Neural cell (in vitro differentiated cells): ENCODE measurements around the gene MOB3B. TPM values are rescaled to one million over a fixed set of nuclear protein-coding genes. Genes with fewer than 3 reads are reported as not detected.

Source experiments
- H2AFZ ChIP-seq: fragments of 200-600, 300-800 bp; sonication (generic), shearing (Covaris generic); 2 replicates; pipeline ENCODE4 v1.6.0; 2014; ENCODE audit warnings: low read depth, mild to moderate bottlenecking, antibody characterized with exemption, low read length, moderate library complexity
- H3F3A ChIP-seq: fragments of 200-600 bp; shearing (Covaris generic); 2 replicates; pipeline ENCODE4 v1.6.1; 2016; ENCODE audit warnings: mild to moderate bottlenecking, moderate library complexity, mixed read lengths, antibody characterized with exemption, low read length; ENCODE audit not compliant: insufficient read depth, poor library complexity, severe bottlenecking
- H3K27ac ChIP-seq: fragments of 200-600, 300-800 bp; sonication (generic), shearing (Covaris generic); 2 replicates; pipeline ENCODE4 v1.5.1; 2014; ENCODE audit warnings: mild to moderate bottlenecking, low read length, moderate library complexity
- H3K27me3 ChIP-seq: fragments of 300-800, 200-600 bp; sonication (generic), shearing (Covaris generic); 2 replicates; pipeline ENCODE4 v1.6.0; 2014; ENCODE audit warnings: mild to moderate bottlenecking, low read depth, low read length, moderate library complexity; ENCODE audit not compliant: insufficient read depth
- H3K36me3 ChIP-seq: fragments of 300-800, 200-600 bp; sonication (generic), shearing (Covaris generic); 2 replicates; pipeline ENCODE4 v1.5.1; 2014; ENCODE audit warnings: mild to moderate bottlenecking, antibody characterized with exemption, low read length, moderate library complexity; ENCODE audit not compliant: insufficient read depth
- H3K4me2 ChIP-seq: fragments of 300-800, 200-600 bp; sonication (generic), shearing (Covaris generic); 2 replicates; pipeline ENCODE4 v1.6.0; 2014; ENCODE audit warnings: mild to moderate bottlenecking, low read length
- H3K4me3 ChIP-seq: fragments of 300-800, 200-600 bp; sonication (generic), shearing (Covaris generic); 2 replicates; pipeline ENCODE4 v1.5.1; 2014; ENCODE audit warnings: mild to moderate bottlenecking, low read length, moderate library complexity
- H3K79me2 ChIP-seq: fragments of 200-600 bp; shearing (Covaris generic); replicated peaks from 2 replicates; pipeline ENCODE4 v1.6.0; 2014; ENCODE audit warnings: mild to moderate bottlenecking, low read length, moderate library complexity; ENCODE audit not compliant: insufficient read depth
- H3K9ac ChIP-seq: fragments of 300-800, 200-600 bp; sonication (generic), shearing (Covaris generic); 2 replicates; pipeline ENCODE4 v1.6.1; 2016; ENCODE audit warnings: mild to moderate bottlenecking, low read length, mixed read lengths
- H3K9me2 ChIP-seq: fragments of 200-600 bp; shearing (Covaris generic); 2 replicates; pipeline ENCODE4 v1.6.1; 2016; ENCODE audit warnings: mild to moderate bottlenecking, low read length, mixed read lengths; ENCODE audit not compliant: insufficient read depth
- H3K9me3 ChIP-seq: fragments of 200-600, 300-800 bp; sonication (generic), shearing (Covaris generic); 2 replicates; pipeline ENCODE4 v1.6.1; 2016; ENCODE audit warnings: mild to moderate bottlenecking, mixed run types, low read length, moderate library complexity, mixed read lengths
- H4K20me1 ChIP-seq: fragments of 200-600 bp; shearing (Covaris generic); 2 replicates; pipeline ENCODE4 v1.6.1; 2016; ENCODE audit warnings: mild to moderate bottlenecking, mixed run types; ENCODE audit not compliant: insufficient read depth
- CTCF ChIP-seq: fragments of 450-650 bp; IDR thresholded peaks from 2 replicates; pipeline ENCODE4 v1.5.1; 2014; ENCODE audit warnings: antibody characterized with exemption, mild to moderate bottlenecking, moderate library complexity; ENCODE audit not compliant: poor library complexity, severe bottlenecking
- EP300 ChIP-seq: fragments of 450-650 bp; conservative IDR thresholded peaks from 2 replicates; pipeline ENCODE4 v1.6.1; 2014; ENCODE audit warnings: antibody characterized with exemption, mild to moderate bottlenecking, moderate library complexity; ENCODE audit not compliant: poor library complexity, severe bottlenecking
- EZH2 ChIP-seq: fragments of 200-600, 300-800 bp; shearing (Covaris generic), sonication (generic); IDR thresholded peaks from 2 replicates; pipeline ENCODE4 v1.6.1; 2014; ENCODE audit warnings: antibody characterized with exemption, low read length, borderline replicate concordance, mild to moderate bottlenecking; ENCODE audit not compliant: insufficient read depth, poor library complexity, severe bottlenecking
- MXI1 ChIP-seq: fragments of 450-650 bp; conservative IDR thresholded peaks from 2 replicates; pipeline ENCODE4 v1.6.1; 2014; ENCODE audit warnings: antibody characterized with exemption, mild to moderate bottlenecking; ENCODE audit not compliant: poor library complexity, severe bottlenecking
- POLR2AphosphoS5 ChIP-seq: IDR thresholded peaks from 2 replicates; pipeline ENCODE4 v1.6.1; 2012
- RAD21 ChIP-seq: fragments of 450-650 bp; conservative IDR thresholded peaks from 2 replicates; pipeline ENCODE4 v1.6.1; 2014; ENCODE audit warnings: antibody characterized with exemption, mild to moderate bottlenecking, moderate library complexity
- REST ChIP-seq: IDR thresholded peaks from 2 replicates; pipeline ENCODE4 v1.6.1; 2012; ENCODE audit warnings: borderline replicate concordance
- SMC3 ChIP-seq: fragments of 450-650 bp; conservative IDR thresholded peaks from 2 replicates; pipeline ENCODE4 v1.6.1; 2014; ENCODE audit warnings: antibody characterized with exemption, mild to moderate bottlenecking, moderate library complexity; ENCODE audit not compliant: poor library complexity
- TAF1 ChIP-seq: IDR thresholded peaks from 2 replicates; pipeline ENCODE4 v1.6.1; 2012; ENCODE audit warnings: low read depth
- polyA plus RNA-seq: library from polyadenylated mRNA; depleted of rRNA; stranded (reverse); fragments of >200 nt; gene quantifications from 2 replicates; pipeline ENCODE4 v1.2.3, GENCODE V29; 2014

Gene MOB3B
- polyA plus RNA-seq, 1 donor from 2014 or later: 1.8 TPM

- H3K9ac ChIP-seq: no peak overlapping the region
- no peak overlapping the region for H3K4me3 ChIP-seq
- H3K79me2 ChIP-seq: peaks cover 5% of the 10 kb centered on the region
- H3K9me2 ChIP-seq: no peaks in the 10 kb centered on the region
- no peaks in the 10 kb centered on the region for H3F3A ChIP-seq
- no peak overlapping the region for H3K27ac ChIP-seq
- H3K36me3 ChIP-seq: no peaks in the 10 kb centered on the region
- H3K4me2 ChIP-seq: no peak overlapping the region
- no peaks in the 10 kb centered on the region for H3K9me3 ChIP-seq
- no peak overlapping the region for H2AFZ ChIP-seq
- no peaks in the 10 kb centered on the region for H3K27me3 ChIP-seq
- no peak for TF ChIP-seq CTCF
- TF ChIP-seq POLR2AphosphoS5: no peak
- TF ChIP-seq MXI1: no peak
- TF ChIP-seq EP300: no peak
- TF ChIP-seq TAF1: no peak
- TF ChIP-seq RAD21: no peak
- no peak for TF ChIP-seq EZH2
- no peak for TF ChIP-seq SMC3
- TF ChIP-seq REST: no peak
- no peaks in the 10 kb centered on the region for H4K20me1 ChIP-seq
These were observed 51.3 kb downstream of the MOB3B start for GRCh38 chr9:27478322-27478721.

- Histone ChIP-seq H3K9ac (no peak overlapping the region), H3K27ac (no peak overlapping the region), H3K4me2 (no peak overlapping the region), H3K36me3 (no peaks in the 10 kb centered on the region), H3K79me2 (peaks cover 5% of the 10 kb centered on the region), H3K9me3 (no peaks in the 10 kb centered on the region), H4K20me1 (no peaks in the 10 kb centered on the region), H3K9me2 (no peaks in the 10 kb centered on the region), H2AFZ (no peak overlapping the region), H3K27me3 (no peaks in the 10 kb centered on the region), H3K4me3 (no peak overlapping the region), H3F3A (no peaks in the 10 kb centered on the region)
- TF ChIP-seq POLR2AphosphoS5 (no peak), MXI1 (no peak), EP300 (no peak), EZH2 (no peak), RAD21 (no peak), SMC3 (no peak), CTCF (no peak), REST (no peak), TAF1 (no peak)
These were observed 52.6 kb downstream of the MOB3B start for GRCh38 chr9:27476870-27477515.
